Sigmoid colon (tissue), 7 donors: ENCODE measurements around the gene SIRT3. TPM values are rescaled to one million over a fixed set of nuclear protein-coding genes. Genes with fewer than 3 reads are reported as not detected.

Source experiments
- DNase-seq: peaks from one replicate; pipeline ENCODE4 v3.0.0-alpha.2; 2019
- H3K27ac ChIP-seq, 4 donors: fragments of 200-600 bp; sonication (generic); one replicate each; pipeline ENCODE4 v1.5.1; 2016 to 2019; ENCODE audit warnings: mild to moderate bottlenecking in 1 of 4
- H3K27me3 ChIP-seq, 3 donors: fragments of 200-600 bp; sonication (generic); one replicate each; pipeline ENCODE4 v1.5.1; 2019; ENCODE audit warnings: mild to moderate bottlenecking in 1 of 3
- H3K36me3 ChIP-seq, 4 donors: fragments of 200-600 bp; sonication (generic); one replicate each; pipeline ENCODE4 v1.5.1; 2016 to 2019
- H3K4me1 ChIP-seq, 4 donors: fragments of 200-600 bp; sonication (generic); one replicate each; pipeline ENCODE4 v1.5.1; 2017 to 2019
- H3K4me3 ChIP-seq, 4 donors: fragments of 200-600 bp; sonication (generic); one replicate each; pipeline ENCODE4 v1.5.1; 2017 to 2019; ENCODE audit warnings: mild to moderate bottlenecking in 2 of 4, moderate library complexity in 1 of 4
- H3K9me3 ChIP-seq, 4 donors: fragments of 200-600 bp in 3 of 4; sonication (generic) in 3 of 4; one replicate each; pipeline versions ENCODE4 v1.5.1 to v1.6.1; 2013 to 2019
- EP300 ChIP-seq, 4 donors: sonication (generic); formaldehyde crosslinking; IDR thresholded peaks; one replicate each; pipeline ENCODE4 v1.6.1; 2017; ENCODE audit warnings: antibody characterized with exemption in 4 of 4
- POLR2A ChIP-seq, 2 donors: fragments of 450-650 bp; IDR thresholded peaks; one replicate each; pipeline ENCODE4 v1.6.1; 2016; ENCODE audit warnings: antibody characterized with exemption in 2 of 2, mild to moderate bottlenecking in 2 of 2, moderate library complexity in 2 of 2
- POLR2AphosphoS5 ChIP-seq, 4 donors: sonication (generic); formaldehyde crosslinking; IDR thresholded peaks; one replicate each; pipeline ENCODE4 v1.6.1; 2017; ENCODE audit warnings: antibody characterized with exemption in 4 of 4
- WGBS, 2 donors: extraction: QIAGEN DNeasy Blood & Tissue Kit; methylation state at CpG; one replicate each; pipeline ENCODE4 v1.1.7; 2013; 5-methylcytosine and 5-hydroxymethylcytosine counted together
- intact Hi-C: fragments of 100-400 bp; cut with DNase I; formaldehyde crosslinking; loops from one replicate; pipeline ENCODE4 v1.15.1; 2023
- polyA plus RNA-seq, 3 donors: library from polyadenylated mRNA; stranded (reverse); fragments of 200-250 nt; gene quantifications; one replicate each; pipeline ENCODE4 v1.2.3, GENCODE V29; 2013
- total RNA-seq, 4 donors: library from RNA; depleted of rRNA; stranded (reverse); fragments of >200 nt; gene quantifications; one replicate each; pipeline ENCODE4 v1.1.0, GENCODE V29; 2016
- TF ChIP-seq, protein P1 (sequence below), 4 experiments: fragments of 450-650 bp in 3 of 4; fragments of 200-600 bp in 1 of 4; IDR thresholded peaks; one replicate each; pipeline ENCODE4 v1.5.1; 2016 to 2019; ENCODE audit warnings: antibody characterized with exemption in 4 of 4, mild to moderate bottlenecking in 3 of 4, moderate library complexity in 2 of 4
- donor health status: healthy with polysubstance abuse.
- donor health status: Bipolar disorder and iron deficiency.
- donor health status: healthy.

SIRT3 gene
- total and polyA plus RNA-seq, 7 donors, result 6.4 to 21.0 (median 12.2) TPM

DNA sequence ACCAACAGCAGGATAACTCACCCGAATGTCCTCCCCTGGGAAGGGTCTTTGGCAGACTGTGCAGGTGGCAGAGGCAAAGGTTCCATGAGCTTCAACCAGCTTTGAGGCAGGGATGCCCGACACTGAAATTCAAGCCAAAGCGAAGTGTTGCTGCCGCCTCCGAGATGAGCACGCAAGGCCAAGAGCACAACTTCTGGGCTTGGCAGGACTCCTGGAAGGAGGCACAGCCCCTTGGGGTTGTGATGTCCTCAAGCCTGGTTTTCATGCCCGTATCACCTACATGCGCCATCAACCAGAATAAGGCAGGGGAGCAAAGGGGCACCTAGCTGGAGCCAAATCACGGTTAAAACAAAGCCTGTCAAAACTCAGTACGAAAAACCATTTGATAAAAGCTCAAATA lies 5.7 kb downstream of the SIRT3 start:
- H3K36me3 ChIP-seq, result peaks cover 0 to 24% (median 0%) of the 10 kb centered on the region in 4 donors
- H3K4me3 ChIP-seq, result no peak overlapping the region
- no peak overlapping the region for H3K27ac ChIP-seq
- peaks cover 0 to 9% (median 7%) of the 10 kb centered on the region in 4 donors for H3K4me1 ChIP-seq
- WGBS, 2 donors, result 96 to 97% methylated on average over 10 of the region's 10 CpGs
- H3K27me3 ChIP-seq, result no peaks in the 10 kb centered on the region
- TF ChIP-seq POLR2AphosphoS5 (IDR thresholded peaks at IDR 0.05), result no peak
- TF ChIP-seq EP300 (IDR thresholded peaks at IDR 0.05), result no peak
- TF ChIP-seq, protein P1, sequence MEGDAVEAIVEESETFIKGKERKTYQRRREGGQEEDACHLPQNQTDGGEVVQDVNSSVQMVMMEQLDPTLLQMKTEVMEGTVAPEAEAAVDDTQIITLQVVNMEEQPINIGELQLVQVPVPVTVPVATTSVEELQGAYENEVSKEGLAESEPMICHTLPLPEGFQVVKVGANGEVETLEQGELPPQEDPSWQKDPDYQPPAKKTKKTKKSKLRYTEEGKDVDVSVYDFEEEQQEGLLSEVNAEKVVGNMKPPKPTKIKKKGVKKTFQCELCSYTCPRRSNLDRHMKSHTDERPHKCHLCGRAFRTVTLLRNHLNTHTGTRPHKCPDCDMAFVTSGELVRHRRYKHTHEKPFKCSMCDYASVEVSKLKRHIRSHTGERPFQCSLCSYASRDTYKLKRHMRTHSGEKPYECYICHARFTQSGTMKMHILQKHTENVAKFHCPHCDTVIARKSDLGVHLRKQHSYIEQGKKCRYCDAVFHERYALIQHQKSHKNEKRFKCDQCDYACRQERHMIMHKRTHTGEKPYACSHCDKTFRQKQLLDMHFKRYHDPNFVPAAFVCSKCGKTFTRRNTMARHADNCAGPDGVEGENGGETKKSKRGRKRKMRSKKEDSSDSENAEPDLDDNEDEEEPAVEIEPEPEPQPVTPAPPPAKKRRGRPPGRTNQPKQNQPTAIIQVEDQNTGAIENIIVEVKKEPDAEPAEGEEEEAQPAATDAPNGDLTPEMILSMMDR (IDR thresholded peaks at IDR 0.05), result no peak
- no peak for TF ChIP-seq POLR2A (IDR thresholded peaks at IDR 0.05)
- no peaks in the 10 kb centered on the region for H3K9me3 ChIP-seq
- intact Hi-C loops, result loop anchor here (10.0 kb wide), 1 partner anchor 304 kb away; the partner anchor contains the start of genes HRAS and LRRC56
- peak; percentile 27 for DNase-seq

DNA sequence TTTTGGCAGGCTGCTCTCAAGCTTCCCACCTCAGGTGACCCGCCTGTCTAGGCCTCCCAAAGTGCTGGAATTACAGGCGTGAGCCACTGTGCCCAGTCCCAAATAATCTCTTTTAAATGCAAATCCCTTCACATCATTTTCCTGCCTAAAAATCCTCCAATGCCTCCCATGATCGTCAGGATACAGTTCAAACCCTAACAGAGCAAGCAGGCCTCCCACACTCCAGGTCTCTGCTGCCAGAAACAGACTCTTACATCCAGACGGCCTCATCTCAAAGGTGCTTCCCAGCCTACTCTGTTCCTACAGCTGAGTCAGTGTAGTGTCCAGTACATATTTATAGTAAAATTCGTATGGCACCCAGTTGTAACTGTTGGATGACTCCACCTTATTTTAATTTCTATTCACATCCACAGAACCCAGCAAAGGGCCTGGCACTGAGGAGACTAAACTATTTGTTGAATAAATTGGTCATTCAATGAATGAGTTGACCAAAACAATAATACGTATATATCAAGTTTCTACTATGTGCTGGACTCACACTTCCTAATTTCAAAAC lies 8.2 kb downstream of the SIRT3 start:
- Histone ChIP-seq H3K36me3 (peaks cover 0 to 30% (median 0%) of the 10 kb centered on the region in 4 donors), H3K27ac (no peak overlapping the region), H3K27me3 (no peaks in the 10 kb centered on the region), H3K4me1 (no peaks in the 10 kb centered on the region), H3K9me3 (no peaks in the 10 kb centered on the region), H3K4me3 (no peak overlapping the region)
- intact Hi-C loops, result no loop called here
- peak; percentile 17 for DNase-seq
- WGBS, 2 donors, result 91% methylated on average over 6 of the region's 6 CpGs
- TF ChIP-seq POLR2AphosphoS5 (IDR thresholded peaks at IDR 0.05) (no peak), EP300 (IDR thresholded peaks at IDR 0.05) (no peak), POLR2A (IDR thresholded peaks at IDR 0.05) (no peak)

DNA sequence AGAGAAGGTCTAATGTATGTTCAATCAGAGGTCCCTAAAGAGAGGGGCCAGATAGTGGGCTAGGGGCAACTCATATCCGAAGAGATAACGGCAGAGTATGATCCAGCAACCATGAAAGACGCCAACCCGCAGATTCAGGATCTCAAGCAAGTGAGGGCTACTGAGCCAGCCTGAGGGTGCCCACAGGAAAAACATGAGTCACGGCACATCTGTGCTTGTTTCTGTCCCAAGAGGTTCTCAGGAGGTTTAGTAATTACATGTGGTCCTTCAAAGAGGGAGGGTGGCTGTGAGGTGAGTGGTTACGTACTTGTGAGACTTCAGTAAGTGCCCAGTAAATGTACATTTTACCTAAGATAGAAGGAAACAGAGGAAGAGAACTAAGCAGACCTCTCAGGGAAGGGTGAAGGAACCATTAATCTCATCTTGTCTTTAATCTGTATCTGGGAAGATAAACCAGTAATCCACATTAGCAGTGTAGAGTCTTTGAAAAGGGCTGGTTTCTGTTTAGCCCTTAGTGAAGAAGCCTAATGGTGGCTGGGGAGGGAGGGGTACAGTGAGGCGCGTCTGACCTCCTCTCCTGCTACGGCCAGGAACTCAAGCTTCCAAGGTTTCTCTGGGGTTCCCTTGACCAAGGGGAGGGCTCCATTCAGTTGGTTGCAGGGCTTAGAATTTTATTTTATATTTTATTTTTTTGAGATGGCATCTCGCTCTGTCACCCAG lies 10.2 kb downstream of the SIRT3 start:
- Histone ChIP-seq H3K27ac (no peak overlapping the region), H3K9me3 (no peaks in the 10 kb centered on the region), H3K4me3 (no peak overlapping the region), H3K4me1 (no peaks in the 10 kb centered on the region), H3K36me3 (peaks cover 0 to 31% (median 2%) of the 10 kb centered on the region in 4 donors), H3K27me3 (no peaks in the 10 kb centered on the region)
- TF ChIP-seq EP300 (IDR thresholded peaks at IDR 0.05) (no peak), POLR2A (IDR thresholded peaks at IDR 0.05) (no peak), POLR2AphosphoS5 (IDR thresholded peaks at IDR 0.05) (no peak)
- TF ChIP-seq, protein P1 (IDR thresholded peaks at IDR 0.05), result no peak
- intact Hi-C loops, result no loop called here
- WGBS, 2 donors, result 88 to 96% methylated on average over 10 of the region's 10 CpGs
- DNase-seq, result peak; percentile 5

DNA sequence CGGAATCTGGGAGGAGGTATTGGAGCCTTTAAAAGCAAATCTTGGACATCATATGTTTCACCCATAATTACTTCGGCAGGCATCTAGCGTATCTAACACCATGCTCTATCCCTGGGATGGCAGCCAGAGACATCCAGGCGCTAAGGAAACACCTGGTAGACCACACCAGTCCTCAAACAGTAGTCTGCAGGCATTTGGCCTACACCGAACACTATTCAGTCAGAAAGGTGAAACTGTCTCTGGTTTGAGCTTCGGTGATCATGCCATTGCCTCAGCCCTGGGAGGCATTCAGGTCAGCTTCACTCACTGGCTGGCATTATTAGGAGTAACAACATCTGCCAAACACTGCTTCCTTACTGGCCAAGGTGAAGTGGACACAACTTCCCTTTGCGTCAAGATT lies 11.7 kb downstream of the SIRT3 start:
- intact Hi-C loops, result no loop called here
- peak overlapping the region in 1 of 4 donors; percentile 84 for H3K27ac ChIP-seq
- H3K9me3 ChIP-seq, result no peaks in the 10 kb centered on the region
- TF ChIP-seq POLR2AphosphoS5 (IDR thresholded peaks at IDR 0.05), result no peak
- no peak for TF ChIP-seq POLR2A (IDR thresholded peaks at IDR 0.05)
- TF ChIP-seq, protein P1 (IDR thresholded peaks at IDR 0.05), result no peak
- TF ChIP-seq EP300 (IDR thresholded peaks at IDR 0.05), result no peak
- no peaks in the 10 kb centered on the region for H3K4me1 ChIP-seq
- H3K4me3 ChIP-seq, result no peak overlapping the region
- 92 to 94% methylated on average over 7 of the region's 7 CpGs for WGBS, 2 donors
- H3K27me3 ChIP-seq, result no peaks in the 10 kb centered on the region
- DNase-seq, result peak; percentile 38
- peaks cover 0 to 27% (median 2%) of the 10 kb centered on the region in 4 donors for H3K36me3 ChIP-seq

DNA sequence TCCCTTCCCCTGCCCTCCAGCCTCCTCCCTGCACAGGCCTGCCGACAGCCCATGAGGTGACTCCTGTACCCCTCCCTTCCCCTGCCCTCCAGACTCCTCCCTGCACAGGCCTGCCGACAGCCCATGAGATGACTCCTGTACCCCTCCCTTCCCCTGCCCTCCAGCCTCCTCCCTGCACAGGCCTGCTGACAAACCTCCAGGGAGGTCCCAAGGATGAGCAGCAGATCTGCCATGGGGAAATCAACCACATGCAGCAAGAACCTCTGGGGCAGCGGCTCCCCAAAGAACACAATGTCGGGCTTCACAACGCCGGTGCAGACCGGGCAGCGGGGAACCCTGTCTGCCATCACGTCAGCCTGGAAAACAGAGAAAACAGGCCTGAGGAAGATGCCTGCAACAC lies 12.3 kb downstream of the SIRT3 start:
- no peak overlapping the region for H3K4me3 ChIP-seq
- peak overlapping the region in 1 of 4 donors; percentile 84 for H3K27ac ChIP-seq
- 93 to 95% methylated on average over 9 of the region's 9 CpGs for WGBS, 2 donors
- peaks cover 0 to 25% (median 2%) of the 10 kb centered on the region in 4 donors for H3K36me3 ChIP-seq
- no peaks in the 10 kb centered on the region for H3K9me3 ChIP-seq
- H3K27me3 ChIP-seq, result no peaks in the 10 kb centered on the region
- peak; percentile 24 for DNase-seq
- intact Hi-C loops, result no loop called here
- no peak for TF ChIP-seq POLR2AphosphoS5 (IDR thresholded peaks at IDR 0.05)
- H3K4me1 ChIP-seq, result no peaks in the 10 kb centered on the region
